ENCODE data around the gene FGD3. TPM values are rescaled to one million over a fixed set of nuclear protein-coding genes. Genes with fewer than 3 reads are reported as not detected.
"Not testable (repeated sequence)": the region's sequence is repeated elsewhere in the genome, so short reads cannot be mapped to it uniquely, and the experiment has no call there.

Gene FGD3
- total RNA-seq, 2 experiments from 2014 or later, result 72.1 to 91.2 TPM

DNA sequence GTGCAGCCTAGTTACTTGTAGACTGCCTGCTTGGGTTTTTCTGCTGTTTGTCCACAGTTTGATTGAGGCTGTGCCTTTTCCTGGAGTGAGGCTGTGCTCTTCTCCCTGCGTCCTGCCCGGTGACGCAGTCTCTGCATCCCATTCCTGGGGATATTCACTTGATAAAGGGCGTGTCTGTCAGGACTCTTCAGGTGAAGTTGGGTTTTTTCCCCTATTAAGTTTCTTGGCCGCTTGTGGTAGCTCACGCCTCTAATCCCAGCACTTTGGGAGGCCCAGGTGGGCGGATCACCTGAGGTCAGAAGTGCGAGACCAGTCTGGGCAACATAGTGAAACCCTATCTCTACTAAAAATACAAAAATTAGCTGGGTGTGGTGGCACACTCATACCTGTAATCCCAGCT is 61.1 kb downstream of the FGD3 start:
- CTCF ChIA-PET, result no interaction called here
- H3K27ac Mint-ChIP-seq, result no peak overlapping the region
- H3K4me1 Mint-ChIP-seq, result peaks cover 15% of the 10 kb centered on the region
- DNase-seq (no peak), ATAC-seq (no peak)
- no peaks in the 10 kb centered on the region for H3K27me3 Mint-ChIP-seq
- peaks cover 48% of the 10 kb centered on the region for H3K36me3 Mint-ChIP-seq
- no peaks in the 10 kb centered on the region for H3K9me3 Mint-ChIP-seq (ENCODE audit: low read depth)
- no peak overlapping the region for H3K4me3 Mint-ChIP-seq

DNA sequence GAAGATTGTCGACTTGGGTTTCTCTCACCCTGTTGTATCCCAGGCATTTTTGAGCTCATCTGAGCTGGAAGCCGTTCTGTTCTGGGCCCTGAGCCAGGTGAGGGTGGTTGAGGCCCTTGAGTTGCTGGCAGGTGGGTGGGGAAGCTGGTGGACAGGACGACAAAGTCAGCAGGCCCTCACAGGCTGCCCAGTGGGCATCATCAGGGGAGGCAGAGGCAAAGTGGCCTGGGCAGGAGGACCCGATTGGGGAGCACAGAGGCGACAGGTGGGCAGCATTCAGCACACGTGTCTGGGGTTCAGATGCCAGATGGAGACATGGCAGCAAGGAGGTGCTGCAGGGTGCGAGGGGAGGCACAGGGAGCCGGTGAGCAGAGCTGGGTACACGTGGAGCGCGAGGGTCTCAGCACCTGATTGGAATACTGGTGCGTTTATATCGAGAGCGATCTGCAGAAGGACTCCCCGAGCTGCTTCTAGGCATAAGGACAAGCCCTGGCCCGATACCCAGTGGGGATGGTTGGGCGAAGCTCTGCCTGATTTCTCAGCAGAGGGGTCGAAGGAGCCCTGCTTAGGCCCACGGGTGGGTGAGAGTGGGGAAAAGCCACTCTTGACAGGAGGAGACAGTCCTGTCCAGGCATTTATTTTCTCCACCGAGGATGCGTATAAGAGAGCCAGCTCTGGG is 62.2 kb downstream of the FGD3 start:
- no peaks in the 10 kb centered on the region for H3K27me3 Mint-ChIP-seq
- H3K9me3 Mint-ChIP-seq (ENCODE audit: low read depth), result no peaks in the 10 kb centered on the region
- no peak overlapping the region for H3K27ac Mint-ChIP-seq
- ATAC-seq (no peak), DNase-seq (no peak)
- peaks cover 5% of the 10 kb centered on the region for H3K4me1 Mint-ChIP-seq
- no peak overlapping the region for H3K4me3 Mint-ChIP-seq
- peaks cover 46% of the 10 kb centered on the region for H3K36me3 Mint-ChIP-seq
- CTCF ChIA-PET, result no interaction called here

DNA sequence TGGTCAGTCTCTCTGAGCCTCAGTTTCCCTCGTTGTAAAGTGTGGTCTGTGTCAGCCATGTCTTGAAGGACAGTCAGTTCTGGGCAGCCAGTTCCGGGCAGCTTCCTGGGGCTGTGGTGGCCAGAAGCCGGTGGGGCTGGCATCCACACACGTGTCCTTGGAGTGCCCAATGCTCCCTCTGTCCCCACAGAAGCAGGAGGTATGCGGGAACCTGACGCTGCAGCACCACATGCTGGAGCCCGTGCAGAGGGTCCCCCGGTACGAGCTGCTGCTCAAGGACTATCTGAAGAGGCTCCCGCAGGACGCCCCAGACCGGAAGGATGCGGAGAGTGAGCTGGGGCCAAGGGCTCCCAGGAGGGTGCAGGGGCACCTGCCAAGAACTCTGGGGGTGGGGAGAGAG is 62.7 kb downstream of the FGD3 start:
- CTCF ChIA-PET, result no interaction called here
- H3K27me3 Mint-ChIP-seq, result no peaks in the 10 kb centered on the region
- H3K9me3 Mint-ChIP-seq (ENCODE audit: low read depth), result no peaks in the 10 kb centered on the region
- no peak overlapping the region for H3K4me3 Mint-ChIP-seq
- DNase-seq, result no peak
- peaks cover 4% of the 10 kb centered on the region for H3K4me1 Mint-ChIP-seq
- peaks cover 48% of the 10 kb centered on the region for H3K36me3 Mint-ChIP-seq
- H3K27ac Mint-ChIP-seq, result no peak overlapping the region
- no peak for ATAC-seq

DNA sequence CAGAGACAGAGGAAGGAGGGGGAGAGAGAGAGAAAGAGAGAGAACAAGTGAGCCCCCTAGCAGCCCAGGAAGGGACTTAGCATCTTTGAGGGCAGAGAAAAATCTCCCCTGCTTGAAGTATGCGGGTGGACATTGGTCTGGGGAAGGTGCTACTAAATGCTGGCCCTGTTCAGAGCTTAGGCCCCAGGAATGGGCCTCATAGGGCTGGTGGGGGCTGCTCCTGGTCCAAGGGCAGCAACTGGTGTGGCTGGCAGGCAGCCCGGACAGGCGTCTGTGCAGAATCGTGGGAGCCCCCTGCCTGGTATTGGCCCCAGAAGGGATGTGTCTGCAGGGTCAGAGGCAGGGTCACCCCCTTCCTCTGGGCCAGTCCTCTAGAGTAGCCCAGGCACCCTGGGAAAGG is 63.4 kb downstream of the FGD3 start:
- Mint-ChIP-seq H3K27ac (no peak overlapping the region), H3K36me3 (peaks cover 48% of the 10 kb centered on the region), H3K27me3 (no peaks in the 10 kb centered on the region), H3K4me3 (no peak overlapping the region), H3K4me1 (peaks cover 2% of the 10 kb centered on the region), H3K9me3 (ENCODE audit: low read depth) (no peaks in the 10 kb centered on the region)
- no peak for DNase-seq
- ATAC-seq, result no peak
- CTCF ChIA-PET, result no interaction called here

DNA sequence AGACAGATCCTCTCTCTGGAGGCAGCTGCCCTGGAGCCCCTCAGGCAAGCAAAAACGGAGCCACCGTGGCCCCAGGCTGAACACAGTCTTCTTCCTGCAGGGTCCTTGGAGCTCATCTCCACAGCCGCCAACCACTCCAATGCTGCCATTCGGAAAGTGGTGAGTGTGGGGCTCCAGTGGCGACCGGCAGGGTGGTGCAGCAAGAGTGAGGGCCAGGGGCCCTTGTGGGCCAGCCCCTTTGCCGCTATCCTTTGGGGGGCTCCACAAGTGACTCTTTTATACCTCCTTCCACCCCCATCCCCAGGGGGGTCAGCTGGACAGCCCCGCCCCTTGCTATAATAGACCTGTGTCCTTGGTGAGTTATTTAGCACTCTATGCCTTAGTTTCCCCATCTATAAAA is 63.8 kb downstream of the FGD3 start:
- Mint-ChIP-seq H3K4me1 (peaks cover 2% of the 10 kb centered on the region), H3K9me3 (ENCODE audit: low read depth) (no peaks in the 10 kb centered on the region), H3K4me3 (no peak overlapping the region), H3K27ac (no peak overlapping the region), H3K36me3 (peaks cover 47% of the 10 kb centered on the region), H3K27me3 (no peaks in the 10 kb centered on the region)
- ATAC-seq, result no peak
- no peak for DNase-seq
- CTCF ChIA-PET, result no interaction called here

DNA sequence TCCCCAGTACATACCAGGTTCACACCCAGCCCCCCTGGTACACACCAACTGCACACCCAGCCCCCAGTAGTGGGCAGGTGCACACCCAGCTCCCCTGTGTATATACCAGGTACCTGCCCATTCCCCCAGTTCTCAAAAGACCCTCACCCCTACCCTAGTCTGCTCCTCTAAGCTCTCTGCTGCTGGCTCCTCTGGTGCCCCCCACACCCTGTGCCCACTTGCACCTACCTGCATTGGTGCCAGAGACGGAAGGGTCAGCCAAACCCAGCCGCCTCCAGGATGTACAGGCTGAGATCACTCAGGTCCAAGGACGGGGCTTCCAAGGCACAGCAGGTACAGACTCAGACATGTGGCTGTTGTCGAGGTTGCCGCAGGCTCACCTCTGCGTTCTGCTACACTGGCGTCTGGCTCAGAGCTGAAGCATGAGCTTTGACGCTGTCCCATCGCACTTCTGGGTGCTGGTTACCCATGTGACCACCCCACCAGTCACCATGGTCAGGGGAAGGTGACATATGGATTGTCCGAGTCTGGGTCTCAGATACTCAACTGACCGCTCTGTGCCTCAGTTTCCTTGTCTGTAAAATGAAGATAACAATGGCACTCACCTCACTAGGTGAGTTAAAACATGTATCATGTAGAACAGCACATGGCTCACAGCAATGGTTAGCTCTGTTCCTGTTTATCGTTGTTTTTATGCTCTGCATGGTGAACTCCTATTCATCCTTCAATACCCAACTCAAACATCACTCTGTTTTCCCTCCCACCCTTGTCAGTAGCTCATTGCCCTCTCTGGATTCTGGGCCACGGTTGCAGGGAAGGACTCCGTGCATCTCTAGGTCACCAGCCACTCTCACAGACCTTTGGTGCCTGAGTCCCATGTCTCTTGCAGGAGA is 65.9 kb downstream of the FGD3 start:
- CTCF ChIA-PET, result interaction anchor here (2.5 kb wide), 1 partner anchor 9 kb away, joined by 14 read pairs; no protein-coding TSS in a partner anchor
- H3K4me1 Mint-ChIP-seq, result no peaks in the 10 kb centered on the region
- no peaks in the 10 kb centered on the region for H3K9me3 Mint-ChIP-seq (ENCODE audit: low read depth)
- H3K4me3 Mint-ChIP-seq, result no peak overlapping the region
- no peak overlapping the region for H3K27ac Mint-ChIP-seq
- no peak for ATAC-seq
- no peaks in the 10 kb centered on the region for H3K27me3 Mint-ChIP-seq
- DNase-seq, result no peak
- H3K36me3 Mint-ChIP-seq, result peaks cover 44% of the 10 kb centered on the region

DNA sequence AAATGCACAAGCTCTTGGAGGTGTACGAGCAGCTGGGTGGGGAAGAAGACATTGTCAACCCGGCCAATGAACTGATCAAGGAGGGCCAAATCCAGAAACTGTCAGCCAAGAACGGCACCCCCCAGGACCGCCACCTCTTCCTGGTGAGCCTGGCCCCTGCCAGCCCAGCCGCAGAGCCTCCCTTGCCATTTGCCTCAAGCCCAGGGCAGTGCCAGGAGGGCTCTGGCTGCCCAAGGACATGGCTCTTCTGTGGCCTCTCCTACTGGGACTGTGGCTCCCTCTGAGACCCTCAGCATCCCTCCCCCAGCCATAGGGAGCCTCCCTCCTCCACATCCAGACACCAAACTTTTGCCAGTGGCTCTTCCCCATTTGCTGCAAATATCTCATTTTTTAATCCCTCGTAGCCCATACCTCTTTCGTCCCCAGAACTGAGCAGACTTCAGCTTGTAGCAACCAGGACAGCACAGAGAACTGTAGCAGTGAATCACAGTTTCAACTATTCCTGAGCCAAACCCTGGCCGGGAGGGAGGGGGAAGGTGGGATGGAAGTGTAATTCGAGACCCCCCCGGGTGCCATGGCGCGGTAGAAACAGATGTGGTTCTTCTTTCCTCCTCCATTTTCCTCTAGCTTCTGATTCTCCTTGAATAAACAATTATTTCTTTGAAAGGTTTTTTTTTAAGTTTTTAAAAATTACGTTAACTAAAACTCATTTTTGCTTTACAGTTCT is 66.7 kb downstream of the FGD3 start:
- H3K9me3 Mint-ChIP-seq (ENCODE audit: low read depth), result no peaks in the 10 kb centered on the region
- H3K4me3 Mint-ChIP-seq, result no peak overlapping the region
- H3K27ac Mint-ChIP-seq, result peak overlapping the region; percentile 27
- peaks cover 44% of the 10 kb centered on the region for H3K36me3 Mint-ChIP-seq
- no peak for DNase-seq
- ATAC-seq, result no peak
- CTCF ChIA-PET, result interaction anchor here (0.9 to 2.5 kb wide), 2 partner anchors 10 to 553 kb away, joined by 3 to 14 read pairs; no protein-coding TSS in a partner anchor
- H3K4me1 Mint-ChIP-seq, result no peaks in the 10 kb centered on the region
- no peaks in the 10 kb centered on the region for H3K27me3 Mint-ChIP-seq

DNA sequence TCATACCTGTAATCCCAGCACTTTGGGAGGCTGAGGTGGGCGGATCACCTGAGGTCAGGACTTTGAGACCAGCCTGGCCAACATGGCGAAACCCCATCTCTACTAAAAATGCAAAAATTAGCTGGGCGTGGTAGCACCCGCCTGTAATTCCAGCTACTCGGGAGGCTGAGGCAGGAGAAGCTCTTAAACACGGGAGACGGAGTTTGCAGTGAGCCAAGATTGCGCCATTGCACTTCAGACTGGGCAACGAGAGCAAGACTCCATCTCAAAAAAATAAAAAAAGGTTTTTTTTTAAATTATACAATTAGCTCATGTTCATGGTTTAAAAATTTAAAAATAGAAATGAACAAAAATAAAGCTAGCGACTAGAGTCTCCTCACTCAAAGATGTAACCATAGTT is 67.9 kb downstream of the FGD3 start:
- DNase-seq; H3K9me3 Mint-ChIP-seq (ENCODE audit: low read depth); ATAC-seq; H3K27ac Mint-ChIP-seq; H3K27me3 Mint-ChIP-seq; H3K4me3 Mint-ChIP-seq; H3K4me1 Mint-ChIP-seq: not testable (repeated sequence)
- CTCF ChIA-PET, result interaction anchor here (0.8 to 1.6 kb wide), 6 partner anchors 9 to 551 kb away, joined by 3 to 9 read pairs (median 3); no protein-coding TSS in a partner anchor
- peaks cover 43% of the 10 kb centered on the region for H3K36me3 Mint-ChIP-seq

DNA sequence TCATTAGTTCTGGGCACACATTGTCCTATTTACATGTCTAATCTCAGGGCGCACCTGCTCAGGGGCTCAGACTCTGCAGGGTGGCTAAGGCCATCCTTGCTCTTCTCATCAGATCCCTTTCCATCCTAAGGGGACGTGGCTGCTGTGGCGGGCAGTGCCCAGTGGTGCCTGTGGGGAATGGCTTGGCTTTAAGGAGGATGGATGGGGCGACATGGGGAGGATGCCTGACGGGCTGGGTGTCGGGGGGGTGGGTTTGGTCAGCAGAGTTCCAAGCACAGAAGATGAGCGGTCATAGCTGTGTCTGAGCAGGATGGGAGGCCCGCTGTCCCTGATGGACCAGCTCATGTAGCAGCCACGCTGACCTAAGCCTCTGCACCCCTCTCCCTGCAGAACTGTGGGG is 70.3 kb downstream of the FGD3 start:
- CTCF ChIA-PET, result interaction anchor here (4.2 kb wide), 1 partner anchor 14 kb away, joined by 11 read pairs; no protein-coding TSS in a partner anchor
- peaks cover 17% of the 10 kb centered on the region for H3K4me1 Mint-ChIP-seq
- no peak overlapping the region for H3K27ac Mint-ChIP-seq
- no peak overlapping the region for H3K4me3 Mint-ChIP-seq
- peaks cover 46% of the 10 kb centered on the region for H3K36me3 Mint-ChIP-seq
- H3K27me3 Mint-ChIP-seq, result no peaks in the 10 kb centered on the region
- no peak for DNase-seq
- ATAC-seq, result no peak
- H3K9me3 Mint-ChIP-seq (ENCODE audit: low read depth), result no peaks in the 10 kb centered on the region

DNA sequence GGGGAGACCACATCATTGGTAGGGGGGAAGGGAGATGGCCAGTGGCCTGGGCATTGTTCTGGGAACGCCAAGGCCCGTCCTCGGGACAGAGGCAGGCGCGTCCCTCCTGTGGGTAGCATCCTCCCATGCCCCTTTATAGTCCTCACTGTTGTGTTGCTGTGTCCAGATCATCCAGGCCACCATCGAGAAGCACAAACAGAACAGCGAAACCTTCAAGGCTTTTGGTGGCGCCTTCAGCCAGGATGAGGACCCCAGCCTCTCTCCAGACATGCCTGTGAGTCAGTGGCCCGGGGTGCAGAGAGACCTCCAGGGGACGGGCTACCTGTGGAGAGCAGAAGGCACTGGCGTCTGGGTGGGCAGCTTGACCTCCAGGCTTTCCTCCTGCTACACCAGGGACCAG is 72.8 kb downstream of the FGD3 start:
- Mint-ChIP-seq H3K4me3 (no peak overlapping the region), H3K36me3 (peaks cover 39% of the 10 kb centered on the region), H3K27ac (peak overlapping the region; percentile 24), H3K4me1 (peaks cover 28% of the 10 kb centered on the region), H3K27me3 (no peaks in the 10 kb centered on the region), H3K9me3 (ENCODE audit: low read depth) (no peaks in the 10 kb centered on the region)
- CTCF ChIA-PET, result interaction anchor here (1.3 to 4.2 kb wide), 2 partner anchors 17 to 84 kb away, joined by 3 to 11 read pairs; no protein-coding TSS in a partner anchor
- no peak for ATAC-seq
- DNase-seq, result no peak

DNA sequence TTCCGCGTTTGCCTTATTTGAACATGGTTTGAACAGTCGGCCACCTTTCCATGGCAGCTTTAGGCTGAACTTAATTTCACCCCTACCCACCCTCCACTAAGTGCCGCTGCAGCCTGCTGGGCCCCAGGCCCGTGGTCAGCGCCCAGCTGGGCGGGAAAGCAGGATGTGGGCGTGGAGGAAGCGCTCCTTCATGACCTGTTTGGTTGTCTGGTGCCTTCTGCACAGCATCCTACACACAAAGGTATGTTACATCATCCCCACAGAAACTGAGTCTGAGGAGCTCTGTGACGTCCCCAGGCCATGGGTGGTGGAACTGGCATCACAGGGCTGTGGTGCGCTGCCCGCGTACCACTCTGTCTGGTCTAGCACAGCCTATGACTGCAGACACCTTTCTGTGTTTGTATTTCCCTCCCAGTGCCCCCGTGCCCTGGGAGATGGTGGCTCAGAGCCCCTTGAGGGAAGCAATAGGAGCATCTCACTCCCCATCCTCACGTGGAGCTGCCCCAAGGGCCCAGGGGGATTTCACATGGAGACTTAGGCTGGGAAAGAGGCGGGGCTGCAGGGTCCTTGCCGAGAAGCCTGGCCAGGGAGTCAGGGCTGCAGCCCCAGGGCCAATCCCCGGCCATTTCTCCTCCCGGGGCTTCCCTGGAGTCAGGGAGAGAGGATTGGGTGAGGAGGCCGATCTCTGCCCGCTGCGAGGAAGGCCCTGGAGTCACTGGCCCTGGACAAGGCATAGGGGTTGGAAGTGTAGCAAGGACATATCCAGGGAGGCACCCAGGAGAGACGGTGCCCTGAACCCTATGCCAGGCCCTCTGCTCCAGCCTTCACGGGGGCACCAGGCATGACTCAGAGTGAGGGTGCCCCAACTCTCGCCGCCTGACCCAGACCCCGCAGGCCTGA is 73.7 kb downstream of the FGD3 start:
- CTCF ChIA-PET, result interaction anchor here (0.9 to 4.2 kb wide), 3 partner anchors 18 to 84 kb away, joined by 3 to 11 read pairs (median 3); no protein-coding TSS in a partner anchor
- H3K9me3 Mint-ChIP-seq (ENCODE audit: low read depth), result no peaks in the 10 kb centered on the region
- no peak overlapping the region for H3K4me3 Mint-ChIP-seq
- peaks cover 37% of the 10 kb centered on the region for H3K4me1 Mint-ChIP-seq
- DNase-seq (peak; percentile 71), ATAC-seq (peak; percentile 37)
- H3K27me3 Mint-ChIP-seq, result no peaks in the 10 kb centered on the region
- peaks cover 38% of the 10 kb centered on the region for H3K36me3 Mint-ChIP-seq
- H3K27ac Mint-ChIP-seq, result peak overlapping the region; percentile 71

DNA sequence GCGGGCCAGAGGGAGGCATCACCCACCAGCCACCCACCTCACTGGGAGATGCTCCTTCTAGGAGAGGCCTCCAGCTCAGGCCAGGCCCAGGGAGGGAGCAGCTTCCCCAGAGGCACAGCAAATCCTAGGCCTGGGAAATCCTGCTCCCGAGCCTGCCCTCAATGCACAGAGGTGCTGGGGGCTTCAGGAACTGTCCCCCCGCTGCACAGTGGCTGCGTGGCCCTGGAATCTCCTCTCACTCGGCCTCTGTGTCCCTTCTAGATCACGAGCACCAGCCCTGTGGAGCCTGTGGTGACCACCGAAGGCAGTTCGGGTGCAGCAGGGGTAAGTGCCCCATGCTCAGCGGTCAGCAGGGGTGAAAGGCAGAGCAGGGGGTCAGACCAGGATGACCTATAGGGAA is 74.7 kb downstream of the FGD3 start:
- Mint-ChIP-seq H3K9me3 (ENCODE audit: low read depth) (no peaks in the 10 kb centered on the region), H3K4me1 (peaks cover 48% of the 10 kb centered on the region), H3K27ac (no peak overlapping the region), H3K4me3 (no peak overlapping the region), H3K27me3 (no peaks in the 10 kb centered on the region), H3K36me3 (peaks cover 42% of the 10 kb centered on the region)
- ATAC-seq, result no peak
- no peak for DNase-seq
- CTCF ChIA-PET, result no interaction called here

All from activated CD8-positive, alpha-beta memory T cell treated with anti-CD3 and anti-CD28 coated beads, Interleukin-2, amount 10 ng/mL, durations not matched to agents 7 days and 5 days (primary cell).